Neural cell (in vitro differentiated cells): Measurements from ENCODE around the gene COX6B2.

ENCODE experiments used
- EP300 ChIP-seq: fragments of 450-650 bp; conservative IDR thresholded peaks from 2 replicates; pipeline ENCODE4 v1.6.1; 2014; ENCODE audit warnings: antibody characterized with exemption, mild to moderate bottlenecking, moderate library complexity; ENCODE audit not compliant: poor library complexity, severe bottlenecking
- EZH2 ChIP-seq: fragments of 200-600, 300-800 bp; shearing (Covaris generic), sonication (generic); IDR thresholded peaks from 2 replicates; pipeline ENCODE4 v1.6.1; 2014; ENCODE audit warnings: antibody characterized with exemption, low read length, borderline replicate concordance, mild to moderate bottlenecking; ENCODE audit not compliant: insufficient read depth, poor library complexity, severe bottlenecking
- MXI1 ChIP-seq: fragments of 450-650 bp; conservative IDR thresholded peaks from 2 replicates; pipeline ENCODE4 v1.6.1; 2014; ENCODE audit warnings: antibody characterized with exemption, mild to moderate bottlenecking; ENCODE audit not compliant: poor library complexity, severe bottlenecking
- POLR2AphosphoS5 ChIP-seq: IDR thresholded peaks from 2 replicates; pipeline ENCODE4 v1.6.1; 2012
- RAD21 ChIP-seq: fragments of 450-650 bp; conservative IDR thresholded peaks from 2 replicates; pipeline ENCODE4 v1.6.1; 2014; ENCODE audit warnings: antibody characterized with exemption, mild to moderate bottlenecking, moderate library complexity
- SMC3 ChIP-seq: fragments of 450-650 bp; conservative IDR thresholded peaks from 2 replicates; pipeline ENCODE4 v1.6.1; 2014; ENCODE audit warnings: antibody characterized with exemption, mild to moderate bottlenecking, moderate library complexity; ENCODE audit not compliant: poor library complexity
- TF ChIP-seq, protein P1 (sequence below): fragments of 450-650 bp; IDR thresholded peaks from 2 replicates; pipeline ENCODE4 v1.5.1; 2014; ENCODE audit warnings: antibody characterized with exemption, mild to moderate bottlenecking, moderate library complexity; ENCODE audit not compliant: poor library complexity, severe bottlenecking

DNA sequence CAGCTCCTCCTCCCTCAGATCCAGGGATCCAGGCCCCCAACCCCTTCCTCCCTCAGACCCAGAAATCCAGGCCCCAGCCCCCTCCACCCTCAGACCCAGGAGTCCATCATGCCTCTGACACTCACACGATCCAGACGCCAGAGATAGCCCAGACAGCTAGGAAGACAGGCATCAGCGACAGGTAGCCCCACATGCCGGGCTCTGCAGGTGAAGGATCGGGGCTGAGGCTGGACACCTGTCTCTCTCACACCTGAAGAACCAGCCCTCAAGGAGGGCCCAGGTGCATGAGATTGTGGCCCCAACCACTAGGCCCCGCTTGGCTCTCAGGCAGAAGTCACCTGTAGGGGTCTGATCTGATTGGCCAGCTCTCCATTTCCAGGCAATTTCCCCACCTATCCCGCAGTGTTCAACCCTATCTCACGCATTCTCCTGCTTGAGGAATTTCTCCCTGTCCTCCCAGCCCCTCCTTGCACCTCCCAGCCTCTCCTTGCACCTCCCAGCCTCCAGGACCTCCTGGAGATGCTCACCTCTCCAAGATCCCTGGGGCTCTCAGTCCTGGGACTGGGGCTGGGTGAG lies 33.6 kb downstream of the COX6B2 start:
- TF ChIP-seq, protein P1, sequence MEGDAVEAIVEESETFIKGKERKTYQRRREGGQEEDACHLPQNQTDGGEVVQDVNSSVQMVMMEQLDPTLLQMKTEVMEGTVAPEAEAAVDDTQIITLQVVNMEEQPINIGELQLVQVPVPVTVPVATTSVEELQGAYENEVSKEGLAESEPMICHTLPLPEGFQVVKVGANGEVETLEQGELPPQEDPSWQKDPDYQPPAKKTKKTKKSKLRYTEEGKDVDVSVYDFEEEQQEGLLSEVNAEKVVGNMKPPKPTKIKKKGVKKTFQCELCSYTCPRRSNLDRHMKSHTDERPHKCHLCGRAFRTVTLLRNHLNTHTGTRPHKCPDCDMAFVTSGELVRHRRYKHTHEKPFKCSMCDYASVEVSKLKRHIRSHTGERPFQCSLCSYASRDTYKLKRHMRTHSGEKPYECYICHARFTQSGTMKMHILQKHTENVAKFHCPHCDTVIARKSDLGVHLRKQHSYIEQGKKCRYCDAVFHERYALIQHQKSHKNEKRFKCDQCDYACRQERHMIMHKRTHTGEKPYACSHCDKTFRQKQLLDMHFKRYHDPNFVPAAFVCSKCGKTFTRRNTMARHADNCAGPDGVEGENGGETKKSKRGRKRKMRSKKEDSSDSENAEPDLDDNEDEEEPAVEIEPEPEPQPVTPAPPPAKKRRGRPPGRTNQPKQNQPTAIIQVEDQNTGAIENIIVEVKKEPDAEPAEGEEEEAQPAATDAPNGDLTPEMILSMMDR: no peak
- TF ChIP-seq EZH2 (no peak), POLR2AphosphoS5 (no peak), RAD21 (no peak), EP300 (no peak), MXI1 (no peak), SMC3 (no peak)
